ENCODE measurements around the gene TMEM117.
"Not testable (repeated sequence)": the region's sequence is repeated elsewhere in the genome, so short reads cannot be mapped to it uniquely, and the experiment has no call there.

The TMEM117 gene

GRCh38 chr12:44375694-44376093, 539.8 kb downstream of the TMEM117 start:
- DNase-seq (ENCODE audit: low spot score), result peak; percentile 2
- TF ChIP-seq CTCF (IDR thresholded peaks at IDR 0.05; ENCODE audit: extremely low read depth, missing control alignments), result no peak

GRCh38 chr12:44377443-44378187, 541.7 kb downstream of the TMEM117 start:
- no peak for TF ChIP-seq CTCF (IDR thresholded peaks at IDR 0.05; ENCODE audit: extremely low read depth, missing control alignments)
- DNase-seq (ENCODE audit: low spot score), result no peak

GRCh38 chr12:44379113-44379512, 543.2 kb downstream of the TMEM117 start:
- not testable (repeated sequence) for DNase-seq (ENCODE audit: low spot score)

- no peak for TF ChIP-seq CTCF (IDR thresholded peaks at IDR 0.05; ENCODE audit: extremely low read depth, missing control alignments)
- DNase-seq (ENCODE audit: low spot score), result no peak
These were observed 544.0 kb downstream of the TMEM117 start for GRCh38 chr12:44379831-44380230.

- no peak for TF ChIP-seq CTCF (IDR thresholded peaks at IDR 0.05; ENCODE audit: extremely low read depth, missing control alignments)
- no peak for DNase-seq (ENCODE audit: low spot score)
These were observed 545.0 kb downstream of the TMEM117 start for GRCh38 chr12:44380861-44381260.

GRCh38 chr12:44381341-44381740, 545.5 kb downstream of the TMEM117 start:
- TF ChIP-seq CTCF (IDR thresholded peaks at IDR 0.05; ENCODE audit: extremely low read depth, missing control alignments), result no peak
- no peak for DNase-seq (ENCODE audit: low spot score)

- TF ChIP-seq CTCF (IDR thresholded peaks at IDR 0.05; ENCODE audit: extremely low read depth, missing control alignments), result no peak
- no peak for DNase-seq (ENCODE audit: low spot score)
These were observed 548.3 kb downstream of the TMEM117 start for GRCh38 chr12:44384136-44384535.

GRCh38 chr12:44385964-44386363, 550.1 kb downstream of the TMEM117 start:
- no peak for DNase-seq (ENCODE audit: low spot score)
- no peak for TF ChIP-seq CTCF (IDR thresholded peaks at IDR 0.05; ENCODE audit: extremely low read depth, missing control alignments)
